Lung (tissue), 12 donors: ENCODE data around the gene FMN1. TPM values are rescaled to one million over a fixed set of nuclear protein-coding genes. Genes with fewer than 3 reads are reported as not detected.

Experiments
- ATAC-seq: fragments of 200-7000 bp; cut with Tn5 transposase; one replicate; pipeline ENCODE4 v1.9.1; 2020; ENCODE audit warnings: moderate number of reproducible peaks; ENCODE audit not compliant: insufficient read depth, low FRiP score
- DNase-seq, 3 donors: peaks; one replicate each; pipeline ENCODE4 v3.0.0-alpha.2; 2013 to 2017
- H3K27ac ChIP-seq, 2 donors: one replicate each; pipeline ENCODE4 v1.5.1; 2013; ENCODE audit warnings: mild to moderate bottlenecking in 2 of 2, moderate library complexity in 2 of 2, control low read depth in 1 of 2, inconsistent platforms in 1 of 2, low read depth in 1 of 2, low read length in 1 of 2
- H3K27me3 ChIP-seq, 3 donors: one replicate each; pipeline ENCODE4 v1.5.1; 2013; ENCODE audit warnings: low read length in 2 of 3; ENCODE audit not compliant: control insufficient read depth in 3 of 3, insufficient read depth in 3 of 3
- H3K36me3 ChIP-seq, 4 donors: one replicate each; pipeline ENCODE4 v1.5.1; 2013; ENCODE audit warnings: low read length in 4 of 4, mild to moderate bottlenecking in 1 of 4, moderate library complexity in 1 of 4; ENCODE audit not compliant: control insufficient read depth in 4 of 4, insufficient read depth in 4 of 4
- H3K4me1 ChIP-seq, 5 donors: one replicate each; pipeline ENCODE4 v1.5.1; 2013; ENCODE audit warnings: low read length in 5 of 5, mild to moderate bottlenecking in 2 of 5, moderate library complexity in 1 of 5; ENCODE audit not compliant: control insufficient read depth in 5 of 5, insufficient read depth in 5 of 5
- H3K4me3 ChIP-seq: one replicate; pipeline ENCODE4 v1.5.1; 2013; ENCODE audit warnings: mild to moderate bottlenecking, control low read depth, moderate library complexity
- H3K9ac ChIP-seq, 2 donors: one replicate each; pipeline ENCODE4 v1.5.1; 2013; ENCODE audit warnings: low read length in 2 of 2, control low read depth in 1 of 2; ENCODE audit not compliant: insufficient read depth in 1 of 2
- H3K9me3 ChIP-seq, 4 donors: one replicate each; pipeline ENCODE4 v1.5.1; 2013; ENCODE audit warnings: low read length in 3 of 4, mild to moderate bottlenecking in 1 of 4, moderate library complexity in 1 of 4; ENCODE audit not compliant: control insufficient read depth in 4 of 4, insufficient read depth in 3 of 4
- CTCF ChIP-seq: IDR thresholded peaks from 2 replicates; pipeline ENCODE4 v1.5.1; 2012; ENCODE audit warnings: mild to moderate bottlenecking; ENCODE audit errors: control extremely low read depth, extremely low read depth
- WGBS, 2 donors: extraction: QIAGEN DNeasy Blood & Tissue Kit; methylation state at CpG; one replicate each; pipeline ENCODE4 v1.1.7; 2013; 5-methylcytosine and 5-hydroxymethylcytosine counted together
- polyA plus RNA-seq, 2 donors: library from polyadenylated mRNA; stranded (reverse); fragments of 200-250 nt; gene quantifications; one replicate each; pipeline ENCODE4 v1.2.1, GENCODE V29; 2013
- total RNA-seq, 2 donors: library from RNA; depleted of rRNA in 1 of 2; stranded (reverse); fragments of >200 nt in 1 of 2; gene quantifications; one replicate each; pipeline ENCODE4 v1.2.1, GENCODE V29; 2014 to 2021
- donor health status: control.
- donor health status: control.
- donor health status: Bipolar disorder and iron deficiency.
- donor health status: healthy.
- donor health status: DM: yes; HTN: yes; CAD: no.

The FMN1 gene
- total and polyA plus RNA-seq, 4 donors = 4.6 to 45.2 (median 15.7) TPM

- H3K27me3 ChIP-seq = no peaks in the 10 kb centered on the region
- no peak overlapping the region for H3K9ac ChIP-seq
- no peak overlapping the region for H3K27ac ChIP-seq
- WGBS, 2 donors = 90 to 94% methylated on average over 4 of the region's 4 CpGs
- no peaks in the 10 kb centered on the region for H3K36me3 ChIP-seq
- ATAC-seq (no peak), DNase-seq (no peak)
- peaks cover 0 to 6% (median 0%) of the 10 kb centered on the region in 5 donors for H3K4me1 ChIP-seq
- TF ChIP-seq CTCF = no peak
- H3K9me3 ChIP-seq = no peaks in the 10 kb centered on the region
- no peak overlapping the region for H3K4me3 ChIP-seq
These were observed 109.9 kb downstream of the FMN1 start for GRCh38 chr15:33084661-33085060.

- no peak for TF ChIP-seq CTCF
- H3K27me3 ChIP-seq = no peaks in the 10 kb centered on the region
- H3K4me3 ChIP-seq = no peak overlapping the region
- no peak overlapping the region for H3K27ac ChIP-seq
- WGBS, 2 donors = 76 to 83% methylated on average over 6 of the region's 6 CpGs
- no peak for ATAC-seq
- no peaks in the 10 kb centered on the region for H3K9me3 ChIP-seq
- H3K36me3 ChIP-seq = no peaks in the 10 kb centered on the region
- no peak for DNase-seq
- H3K9ac ChIP-seq = no peak overlapping the region
- no peaks in the 10 kb centered on the region for H3K4me1 ChIP-seq
These were observed 111.1 kb downstream of the FMN1 start for GRCh38 chr15:33083232-33084081.

- no peak for ATAC-seq
- TF ChIP-seq CTCF = no peak
- 80 to 86% methylated on average over 4 of the region's 4 CpGs for WGBS, 2 donors
These were observed 114.5 kb downstream of the FMN1 start for GRCh38 chr15:33080006-33080405.

GRCh38 chr15:33078607-33079006, 115.9 kb downstream of the FMN1 start:
- DNase-seq (no peak), ATAC-seq (no peak)
- Histone ChIP-seq H3K27ac (no peak overlapping the region), H3K36me3 (no peaks in the 10 kb centered on the region), H3K4me1 (no peaks in the 10 kb centered on the region), H3K4me3 (no peak overlapping the region), H3K9ac (no peak overlapping the region), H3K9me3 (no peaks in the 10 kb centered on the region), H3K27me3 (no peaks in the 10 kb centered on the region)
- WGBS, 2 donors = 89 to 97% methylated on average over 2 of the region's 2 CpGs
- no peak for TF ChIP-seq CTCF

More at GRCh38 chr15:33080006-33080405, 114.5 kb downstream of the FMN1 start:
- Histone ChIP-seq H3K27me3 (no peaks in the 10 kb centered on the region), H3K36me3 (no peaks in the 10 kb centered on the region), H3K9me3 (no peaks in the 10 kb centered on the region), H3K4me1 (no peaks in the 10 kb centered on the region), H3K9ac (no peak overlapping the region), H3K4me3 (no peak overlapping the region), H3K27ac (no peak overlapping the region)
- DNase-seq = no peak
